Body of pancreas (tissue), 4 donors: Measurements from ENCODE around the gene PASD1. TPM values are rescaled to one million over a fixed set of nuclear protein-coding genes. Genes with fewer than 3 reads are reported as not detected.
"Not testable (repeated sequence)": the region's sequence is repeated elsewhere in the genome, so short reads cannot be mapped to it uniquely, and the experiment has no call there.

Source experiments
- ATAC-seq: fragments of 150-250 bp; one replicate; pipeline ENCODE4 v1.9.1; 2016
- DNase-seq, 4 donors: peaks; one replicate each; pipeline ENCODE4 v3.0.0-alpha.2; 2019
- H3K27ac ChIP-seq, 4 donors: fragments of 200-600 bp; sonication (generic); 1 replicate in 3 of 4; 2 replicates in 1 of 4; pipeline versions ENCODE4 v1.5.1 to v1.6.1; 2016 to 2019; ENCODE audit warnings: mild to moderate bottlenecking in 1 of 4, mixed read lengths in 1 of 4, moderate library complexity in 1 of 4
- H3K27me3 ChIP-seq, 2 donors: fragments of 200-600 bp; sonication (generic); one replicate each; pipeline ENCODE4 v1.6.0; 2016; ENCODE audit warnings: mild to moderate bottlenecking in 1 of 2
- H3K36me3 ChIP-seq, 2 donors: fragments of 200-600 bp; sonication (generic); replicated peaks in 1 of 2; 2 replicates each; pipeline ENCODE4 v1.5.1; 2016; ENCODE audit warnings: low read depth in 2 of 2; ENCODE audit not compliant: insufficient read depth in 1 of 2
- H3K4me1 ChIP-seq: fragments of 200-600 bp; sonication (generic); one replicate; pipeline ENCODE4 v1.6.0; 2016
- H3K4me3 ChIP-seq, 2 donors: fragments of 200-600 bp; sonication (generic); 1 replicate in 1 of 2; 2 replicates in 1 of 2; pipeline ENCODE4 v1.5.1; 2016 to 2019
- H3K9me3 ChIP-seq, 3 donors: fragments of 200-600 bp; sonication (generic); 1 replicate in 2 of 3; 2 replicates in 1 of 3; pipeline ENCODE4 v1.5.1; 2016
- POLR2A ChIP-seq, 3 donors: fragments of 450-650 bp; IDR thresholded peaks; one replicate each; pipeline ENCODE4 v1.6.1; 2016; ENCODE audit warnings: antibody characterized with exemption in 3 of 3, mild to moderate bottlenecking in 2 of 3
- WGBS, 2 donors: methylation state at CpG; one replicate each; pipeline ENCODE4 v1.1.5; 2017; 5-methylcytosine and 5-hydroxymethylcytosine counted together
- intact Hi-C: fragments of 100-400 bp; cut with DNase I; formaldehyde crosslinking; loops from one replicate; pipeline ENCODE4 v1.15.1; 2023
- total RNA-seq, 2 donors: library from RNA; depleted of rRNA; stranded (reverse); fragments of >200 nt; gene quantifications; one replicate each; pipeline ENCODE4 v1.1.0, GENCODE V29; 2016
- TF ChIP-seq, protein P1 (sequence below), 7 experiments: fragments of 450-650 bp in 4 of 7; fragments of 200-600 bp in 3 of 7; sonication (generic) in 3 of 7; IDR thresholded peaks; one replicate each; pipeline ENCODE4 v1.5.1; 2016 to 2019; ENCODE audit warnings: antibody characterized with exemption in 7 of 7

Gene PASD1
- total RNA-seq, 2 donors from 2014 or later: not detected

DNA sequence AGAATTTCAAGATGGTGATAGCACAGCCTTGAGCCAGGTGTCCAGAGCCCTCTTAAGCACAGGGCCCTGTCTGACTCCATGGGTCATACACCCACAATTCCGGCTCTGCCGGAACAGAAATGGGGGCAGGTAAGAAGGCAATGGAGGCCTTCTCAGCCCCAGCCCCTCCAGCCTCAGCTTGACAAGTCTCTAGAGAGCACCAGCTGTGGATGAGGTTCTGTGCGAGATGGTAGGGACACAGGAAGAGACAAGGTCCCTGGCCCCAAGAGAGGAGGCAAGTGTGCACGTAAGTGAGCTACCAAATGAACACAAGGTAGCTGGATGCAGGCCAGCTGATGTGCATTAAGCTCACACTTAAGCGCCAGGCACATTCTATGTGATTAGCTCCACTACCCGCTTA lies 129.3 kb downstream of the PASD1 start:
- WGBS, 2 donors: 89% methylated on average over 3 to 4 of the region's 6 CpGs
- intact Hi-C loops: no loop called here
- TF ChIP-seq POLR2A (IDR thresholded peaks at IDR 0.05): no peak
- TF ChIP-seq, protein P1, sequence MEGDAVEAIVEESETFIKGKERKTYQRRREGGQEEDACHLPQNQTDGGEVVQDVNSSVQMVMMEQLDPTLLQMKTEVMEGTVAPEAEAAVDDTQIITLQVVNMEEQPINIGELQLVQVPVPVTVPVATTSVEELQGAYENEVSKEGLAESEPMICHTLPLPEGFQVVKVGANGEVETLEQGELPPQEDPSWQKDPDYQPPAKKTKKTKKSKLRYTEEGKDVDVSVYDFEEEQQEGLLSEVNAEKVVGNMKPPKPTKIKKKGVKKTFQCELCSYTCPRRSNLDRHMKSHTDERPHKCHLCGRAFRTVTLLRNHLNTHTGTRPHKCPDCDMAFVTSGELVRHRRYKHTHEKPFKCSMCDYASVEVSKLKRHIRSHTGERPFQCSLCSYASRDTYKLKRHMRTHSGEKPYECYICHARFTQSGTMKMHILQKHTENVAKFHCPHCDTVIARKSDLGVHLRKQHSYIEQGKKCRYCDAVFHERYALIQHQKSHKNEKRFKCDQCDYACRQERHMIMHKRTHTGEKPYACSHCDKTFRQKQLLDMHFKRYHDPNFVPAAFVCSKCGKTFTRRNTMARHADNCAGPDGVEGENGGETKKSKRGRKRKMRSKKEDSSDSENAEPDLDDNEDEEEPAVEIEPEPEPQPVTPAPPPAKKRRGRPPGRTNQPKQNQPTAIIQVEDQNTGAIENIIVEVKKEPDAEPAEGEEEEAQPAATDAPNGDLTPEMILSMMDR (IDR thresholded peaks at IDR 0.05): no peak
- H3K27ac ChIP-seq: no peak overlapping the region
- H3K4me3 ChIP-seq: no peak overlapping the region
- ATAC-seq: no peak
- no peaks in the 10 kb centered on the region for H3K27me3 ChIP-seq
- no peak for DNase-seq
- no peaks in the 10 kb centered on the region for H3K9me3 ChIP-seq
- H3K36me3 ChIP-seq: no peaks in the 10 kb centered on the region
- no peaks in the 10 kb centered on the region for H3K4me1 ChIP-seq

DNA sequence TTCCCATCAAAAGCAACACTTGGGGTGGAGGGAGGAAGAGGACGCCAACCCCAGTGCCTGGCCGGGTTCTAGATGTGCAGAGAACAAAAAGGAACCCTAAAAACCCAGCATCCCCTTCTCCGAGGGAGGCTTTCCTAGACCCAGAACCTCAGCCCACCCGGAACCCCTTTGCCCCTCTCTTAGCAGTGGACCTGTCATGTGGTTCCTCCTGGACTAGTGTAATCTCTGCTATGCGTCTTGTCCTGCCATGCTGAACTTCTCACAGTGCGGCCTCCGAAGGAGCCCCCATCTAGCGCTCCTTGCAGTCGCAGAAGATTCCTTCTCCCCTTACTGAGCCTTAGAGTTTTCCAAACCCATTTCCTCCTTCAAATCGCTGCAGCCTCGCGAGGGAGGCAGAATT lies 130.6 kb downstream of the PASD1 start:
- no peaks in the 10 kb centered on the region for H3K9me3 ChIP-seq
- no peak overlapping the region for H3K4me3 ChIP-seq
- DNase-seq (no peak), ATAC-seq (no peak)
- TF ChIP-seq, protein P1 (IDR thresholded peaks at IDR 0.05): no peak
- TF ChIP-seq POLR2A (IDR thresholded peaks at IDR 0.05): no peak
- intact Hi-C loops: no loop called here
- WGBS, 2 donors: 33 to 58% methylated on average over 5 to 7 of the region's 12 CpGs
- no peaks in the 10 kb centered on the region for H3K36me3 ChIP-seq
- H3K27ac ChIP-seq: no peak overlapping the region
- H3K27me3 ChIP-seq: no peaks in the 10 kb centered on the region
- no peaks in the 10 kb centered on the region for H3K4me1 ChIP-seq

DNA sequence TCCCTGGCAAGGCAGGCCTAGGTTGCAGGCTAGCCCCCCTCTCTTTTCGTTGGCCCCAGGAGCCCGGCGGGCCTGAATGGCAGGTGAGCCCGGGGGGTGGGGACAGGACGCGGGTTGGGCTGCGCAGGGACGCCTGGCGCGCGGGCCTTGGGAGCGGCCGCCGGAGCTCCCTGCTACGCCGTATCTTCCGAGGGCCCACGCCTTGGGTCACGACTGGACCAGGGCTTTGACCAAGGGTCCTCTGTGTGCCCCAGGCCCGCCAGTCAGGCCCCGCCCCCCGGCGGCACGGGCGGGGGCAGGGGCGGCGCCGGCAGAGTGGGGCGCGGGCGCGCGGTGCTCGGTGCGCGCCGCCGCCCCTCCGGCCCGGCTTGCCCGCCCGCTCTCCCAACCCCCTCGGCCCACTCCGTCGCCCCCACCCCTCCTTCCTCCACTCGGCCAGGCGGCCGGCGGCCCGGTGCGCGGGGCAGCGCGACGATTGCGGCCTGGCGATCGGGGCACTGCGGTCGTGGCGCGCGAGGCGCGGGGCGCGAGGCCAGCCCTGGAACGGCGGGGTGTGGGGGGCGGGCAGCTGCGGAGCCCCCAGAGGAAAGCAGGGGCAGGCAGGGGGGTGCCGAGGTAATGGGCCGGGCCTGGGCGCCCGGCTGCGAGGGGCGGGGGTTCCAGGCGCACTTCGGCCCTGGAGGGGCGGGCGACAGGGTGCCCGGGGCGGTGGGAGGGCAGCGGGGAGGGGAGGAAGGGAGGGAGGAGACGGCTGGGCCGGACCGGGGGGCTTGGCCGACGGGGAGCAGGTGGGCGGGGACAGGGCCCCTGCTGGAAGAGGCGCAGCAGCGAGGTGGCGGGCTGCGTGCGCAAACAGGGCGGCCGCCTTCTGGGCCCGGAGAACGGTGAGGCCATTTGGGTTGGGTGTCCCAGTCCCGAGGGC lies 131.4 kb downstream of the PASD1 start, which contains the start of gene PRRG3:
PRRG3 (plus strand) TSS at position 798 of the 922 bp plus-strand sequence. CDS start 3,357 bp downstream, outside the sequence.
- DNase-seq (no peak), ATAC-seq (no peak)
- intact Hi-C loops: no loop called here
- Histone ChIP-seq H3K27ac (no peak within 1 kb of the TSS), H3K36me3 (no peaks in the 10 kb centered on the region), H3K27me3 (no peaks in the 10 kb centered on the region), H3K9me3 (no peaks in the 10 kb centered on the region), H3K4me1 (no peaks in the 10 kb centered on the region), H3K4me3 (no peak within 1 kb of the TSS)
- 5% methylated on average over 26 of the region's 100 CpGs; no CpG with 5 or more reads in 1 of the 2 donors for WGBS, 2 donors
- TF ChIP-seq POLR2A (IDR thresholded peaks at IDR 0.05): no peak
- TF ChIP-seq, protein P1 (IDR thresholded peaks at IDR 0.05): no peak

DNA sequence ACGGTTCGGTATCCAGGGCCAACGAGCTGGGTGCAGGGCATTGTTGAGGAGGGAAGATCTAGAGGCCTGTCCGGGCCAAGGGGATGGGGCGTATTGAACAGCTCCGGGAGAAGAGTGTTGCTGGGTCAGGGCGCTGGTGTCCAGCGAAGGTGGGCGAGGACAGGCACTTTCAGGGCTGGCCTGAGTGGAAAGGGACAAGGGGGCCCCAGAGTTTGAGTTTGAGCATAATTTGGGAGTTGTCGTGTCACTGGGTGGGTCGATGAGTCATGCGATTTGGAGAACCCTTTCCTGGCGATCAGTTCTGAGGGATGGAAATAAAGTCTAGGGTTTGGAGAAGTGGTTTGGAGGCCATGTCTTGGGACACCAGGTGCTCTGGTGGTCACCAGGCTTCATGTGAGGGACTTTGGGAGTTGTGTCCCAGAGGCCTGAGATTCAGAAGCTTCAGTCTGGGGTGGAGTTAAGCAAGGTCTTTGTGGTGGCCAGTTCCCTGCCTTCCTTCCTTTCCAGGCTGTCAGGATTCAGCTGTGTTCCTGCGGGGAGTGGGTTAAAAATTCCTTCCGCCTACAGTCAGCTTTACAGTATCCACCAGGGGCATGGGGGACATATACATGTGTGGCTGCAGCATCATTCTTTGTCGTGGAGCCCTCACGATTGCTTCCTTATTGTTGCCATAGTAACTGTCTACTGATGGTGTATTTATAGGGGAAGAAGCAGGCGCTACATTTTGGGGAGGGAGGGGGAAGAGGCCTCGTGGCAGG lies 132.3 kb downstream of the PASD1 start:
- intact Hi-C loops: no loop called here
- H3K4me3 ChIP-seq: no peak overlapping the region
- TF ChIP-seq POLR2A (IDR thresholded peaks at IDR 0.05): no peak
- TF ChIP-seq, protein P1 (IDR thresholded peaks at IDR 0.05): no peak
- ATAC-seq: no peak
- no peaks in the 10 kb centered on the region for H3K36me3 ChIP-seq
- H3K9me3 ChIP-seq: no peaks in the 10 kb centered on the region
- no peaks in the 10 kb centered on the region for H3K27me3 ChIP-seq
- H3K27ac ChIP-seq: no peak overlapping the region
- no peak for DNase-seq
- no peaks in the 10 kb centered on the region for H3K4me1 ChIP-seq
- 12 to 29% methylated on average over 15 to 19 of the region's 19 CpGs for WGBS, 2 donors

DNA sequence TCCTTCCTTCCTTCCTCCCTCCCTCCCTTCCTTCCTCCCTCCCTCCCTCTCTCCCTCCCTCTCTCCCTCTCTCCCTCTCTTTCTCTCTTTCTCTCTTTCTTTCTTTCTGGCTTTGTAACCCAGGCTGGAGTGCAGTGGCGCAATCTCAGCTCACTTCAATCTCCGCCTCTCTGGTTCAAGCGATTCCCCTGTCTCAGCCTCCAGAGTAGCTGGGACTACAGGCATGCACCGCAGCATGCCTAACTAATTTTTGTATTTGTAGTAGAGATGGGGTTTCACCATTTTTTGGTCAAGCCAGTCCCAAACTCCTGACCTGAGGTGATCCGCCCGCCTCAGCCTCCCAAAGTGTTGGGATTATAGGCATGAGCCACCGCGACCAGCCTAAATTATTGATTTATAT lies 133.6 kb downstream of the PASD1 start:
- intact Hi-C loops, H3K36me3 ChIP-seq, H3K9me3 ChIP-seq, H3K27me3 ChIP-seq, H3K27ac ChIP-seq, DNase-seq, ATAC-seq, H3K4me3 ChIP-seq, H3K4me1 ChIP-seq: not testable (repeated sequence)
- WGBS, 2 donors: 79 to 85% methylated on average over 6 to 8 of the region's 8 CpGs
